ENCODE results near the gene TFPI. TPM values are rescaled to one million over a fixed set of nuclear protein-coding genes. Genes with fewer than 3 reads are reported as not detected.

The TFPI gene
- total RNA-seq, 1 donor from 2014 or later = 44.5 TPM

Small RNAs within 50 kb of the gene (small RNA-seq; reads per million reads assigned to genes)
- not detected for gene GAPDHP59 (ENCODE audit: low replicate concordance)

Other genes with a start within 250 kb of the TFPI start
- gene CALCRL, start 106.2 kb downstream of the TFPI start, total RNA-seq = 49.9 TPM